Left forelimb (tissue), 1 donor: ENCODE results near the gene SPATA16.
"Not testable (repeated sequence)": the region's sequence is repeated elsewhere in the genome, so short reads cannot be mapped to it uniquely, and the experiment has no call there.

Experiments
- DNase-seq: peaks from one replicate; pipeline ENCODE4 v3.0.0-alpha.2; 2018; ENCODE audit warnings: low spot score

Gene SPATA16

GRCh38 chr3:172876297-172876696 is 264.7 kb downstream of the SPATA16 start:
- no peak for DNase-seq

GRCh38 chr3:172875039-172875438 is 266.0 kb downstream of the SPATA16 start:
- no peak for DNase-seq

GRCh38 chr3:172869784-172870518 is 271.1 kb downstream of the SPATA16 start:
- DNase-seq = no peak

- no peak for DNase-seq
Observed at GRCh38 chr3:172869368-172869771, 271.7 kb downstream of the SPATA16 start.

GRCh38 chr3:172868582-172869200 is 272.3 kb downstream of the SPATA16 start:
- no peak for DNase-seq

GRCh38 chr3:172866726-172867350 is 274.2 kb downstream of the SPATA16 start:
- DNase-seq = not testable (repeated sequence)

- no peak for DNase-seq
Observed at GRCh38 chr3:172859041-172859440, 282.0 kb downstream of the SPATA16 start.

GRCh38 chr3:172856795-172857742 is 284.0 kb downstream of the SPATA16 start:
- DNase-seq = no peak

GRCh38 chr3:172855037-172855436 is 286.0 kb downstream of the SPATA16 start:
- DNase-seq = no peak

- no peak for DNase-seq
Observed at GRCh38 chr3:172853921-172854666, 286.9 kb downstream of the SPATA16 start.

GRCh38 chr3:172853005-172853404 is 288.0 kb downstream of the SPATA16 start:
- no peak for DNase-seq

- no peak for DNase-seq
Observed at GRCh38 chr3:172848910-172849309, 292.1 kb downstream of the SPATA16 start.

GRCh38 chr3:172847292-172847691 is 293.7 kb downstream of the SPATA16 start:
- DNase-seq = no peak

- no peak for DNase-seq
Observed at GRCh38 chr3:172846706-172847105, 294.3 kb downstream of the SPATA16 start.

GRCh38 chr3:172846103-172846561 is 294.9 kb downstream of the SPATA16 start:
- DNase-seq = no peak

- no peak for DNase-seq
Observed at GRCh38 chr3:172844428-172844827, 296.6 kb downstream of the SPATA16 start.

GRCh38 chr3:172840913-172841312 is 300.1 kb downstream of the SPATA16 start:
- no peak for DNase-seq

GRCh38 chr3:172840463-172840862 is 300.6 kb downstream of the SPATA16 start:
- no peak for DNase-seq

GRCh38 chr3:172839679-172840078 is 301.4 kb downstream of the SPATA16 start:
- DNase-seq = no peak
